GM12864 (cell line): Measurements from ENCODE around the gene PCSK2.
A peak's percentile ranks its signal among the peaks of the same experiment; 100 is the strongest.

ENCODE experiments used
- DNase-seq: peaks from one replicate; pipeline ENCODE4 v3.0.0-alpha.2; 2011; ENCODE audit warnings: low read depth
- H3K4me3 ChIP-seq: 2 replicates; pipeline ENCODE4 v1.5.1; 2011; ENCODE audit warnings: mild to moderate bottlenecking, low read depth, low read length, control low read depth
- TF ChIP-seq, protein P1 (sequence below): IDR thresholded peaks from 2 replicates; pipeline ENCODE4 v1.5.1; 2011; ENCODE audit warnings: low read depth, mild to moderate bottlenecking, moderate library complexity, low read length, control low read depth, inconsistent platforms; ENCODE audit errors: missing control alignments

The PCSK2 gene

DNA sequence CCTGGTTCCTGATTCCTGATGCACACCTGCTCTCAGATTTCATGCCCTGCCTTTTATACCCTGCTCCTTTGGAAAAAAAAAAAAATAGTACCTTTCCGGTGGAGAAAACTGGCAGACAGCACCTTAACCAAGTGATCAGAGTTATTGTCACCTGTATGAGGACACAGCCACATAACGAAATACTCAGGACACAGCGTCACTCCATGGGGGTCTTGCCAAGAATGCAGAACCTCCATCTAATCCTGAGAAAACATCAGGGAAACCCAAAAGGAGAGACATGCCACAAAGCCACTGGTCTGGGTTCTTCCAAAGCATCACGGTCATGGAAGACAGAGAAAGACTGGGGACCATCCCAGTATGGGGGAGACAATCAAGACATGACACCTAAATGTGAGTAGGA lies 275.3 kb downstream of the PCSK2 start:
- DNase-seq, result no peak
- H3K4me3 ChIP-seq, result no peak overlapping the region
- TF ChIP-seq, protein P1, sequence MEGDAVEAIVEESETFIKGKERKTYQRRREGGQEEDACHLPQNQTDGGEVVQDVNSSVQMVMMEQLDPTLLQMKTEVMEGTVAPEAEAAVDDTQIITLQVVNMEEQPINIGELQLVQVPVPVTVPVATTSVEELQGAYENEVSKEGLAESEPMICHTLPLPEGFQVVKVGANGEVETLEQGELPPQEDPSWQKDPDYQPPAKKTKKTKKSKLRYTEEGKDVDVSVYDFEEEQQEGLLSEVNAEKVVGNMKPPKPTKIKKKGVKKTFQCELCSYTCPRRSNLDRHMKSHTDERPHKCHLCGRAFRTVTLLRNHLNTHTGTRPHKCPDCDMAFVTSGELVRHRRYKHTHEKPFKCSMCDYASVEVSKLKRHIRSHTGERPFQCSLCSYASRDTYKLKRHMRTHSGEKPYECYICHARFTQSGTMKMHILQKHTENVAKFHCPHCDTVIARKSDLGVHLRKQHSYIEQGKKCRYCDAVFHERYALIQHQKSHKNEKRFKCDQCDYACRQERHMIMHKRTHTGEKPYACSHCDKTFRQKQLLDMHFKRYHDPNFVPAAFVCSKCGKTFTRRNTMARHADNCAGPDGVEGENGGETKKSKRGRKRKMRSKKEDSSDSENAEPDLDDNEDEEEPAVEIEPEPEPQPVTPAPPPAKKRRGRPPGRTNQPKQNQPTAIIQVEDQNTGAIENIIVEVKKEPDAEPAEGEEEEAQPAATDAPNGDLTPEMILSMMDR, result no peak

DNA sequence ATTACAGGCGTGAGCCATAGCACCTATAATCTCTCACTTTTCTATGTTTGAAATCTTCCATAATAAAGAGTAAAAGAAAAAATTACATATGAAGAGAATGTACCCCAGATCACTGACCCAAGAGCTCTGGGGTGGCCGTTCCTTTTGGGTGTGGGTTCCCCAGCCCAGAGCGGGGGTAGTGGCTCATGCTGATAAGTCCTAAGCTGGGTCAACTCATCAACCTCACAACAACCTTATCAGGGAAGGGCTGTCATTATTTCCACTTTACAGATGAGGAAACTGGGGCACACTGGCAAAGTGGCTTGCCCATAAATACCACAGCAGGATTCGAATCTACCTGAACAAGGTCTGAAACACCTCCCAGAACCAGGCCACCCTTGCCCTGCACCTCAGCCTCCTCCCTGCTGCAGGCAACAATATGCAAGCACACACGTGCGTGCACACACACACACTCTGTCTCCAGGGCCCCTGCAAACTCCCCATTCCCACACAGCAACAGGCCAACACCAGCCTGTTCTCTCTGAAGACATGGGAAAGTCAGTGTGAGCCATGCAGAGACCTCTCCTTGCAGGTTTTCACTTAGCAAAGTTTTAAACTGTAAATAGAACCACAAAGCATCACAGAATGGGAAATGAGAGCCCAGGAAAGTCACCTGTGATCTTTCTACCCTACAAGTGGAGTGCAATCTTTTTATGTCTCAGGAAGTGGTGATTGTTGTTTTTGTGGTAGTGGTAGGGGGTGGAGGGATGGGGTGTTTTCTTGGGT lies 276.6 kb downstream of the PCSK2 start:
- DNase-seq, result no peak

DNA sequence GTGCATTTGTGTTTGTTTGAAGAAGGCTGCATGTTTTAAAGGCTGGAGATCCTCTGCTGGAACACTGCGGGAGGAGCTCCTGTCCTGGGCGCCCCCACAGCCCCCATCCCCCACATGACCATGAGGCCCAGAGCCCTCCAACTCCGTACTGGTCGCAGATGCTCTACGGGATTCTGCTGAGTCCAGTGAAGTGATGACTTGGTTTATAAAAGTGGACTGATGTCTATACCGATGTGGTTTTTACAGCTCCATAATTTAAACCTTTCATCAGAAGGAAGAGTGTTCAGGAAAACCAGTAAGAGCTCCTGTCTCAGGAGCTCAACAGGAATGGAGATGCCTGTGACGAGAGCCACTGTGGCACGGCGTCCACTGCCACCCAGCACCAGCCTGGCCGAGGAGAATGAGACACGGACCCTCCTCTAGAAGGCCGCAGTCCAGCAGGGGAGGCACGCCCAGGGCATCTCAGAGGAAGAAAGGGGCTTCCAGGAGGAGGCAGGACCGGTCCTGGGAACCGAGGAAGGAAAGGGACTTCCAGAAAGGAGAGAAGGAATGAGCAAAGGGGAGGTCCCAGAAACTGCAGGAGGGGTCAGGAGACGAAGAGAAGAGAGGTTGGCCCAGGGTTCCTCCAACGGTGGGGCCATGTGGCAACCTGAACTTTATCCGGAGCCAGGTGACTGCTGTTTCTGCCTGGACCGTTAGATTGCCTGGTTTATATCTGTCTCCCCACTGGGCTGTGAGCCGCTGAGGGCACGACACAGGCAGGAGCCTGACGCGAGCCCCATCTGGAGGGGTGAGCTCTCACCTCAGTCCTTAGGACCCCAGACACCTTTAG lies 277.4 kb downstream of the PCSK2 start:
- TF ChIP-seq, protein P1, result no peak
- peak overlapping the region; percentile 60 for H3K4me3 ChIP-seq
- no peak for DNase-seq

More for the DNA sequence above, 276.6 kb downstream of the PCSK2 start:
- no peak overlapping the region for H3K4me3 ChIP-seq
- TF ChIP-seq, protein P1, result no peak

DNA sequence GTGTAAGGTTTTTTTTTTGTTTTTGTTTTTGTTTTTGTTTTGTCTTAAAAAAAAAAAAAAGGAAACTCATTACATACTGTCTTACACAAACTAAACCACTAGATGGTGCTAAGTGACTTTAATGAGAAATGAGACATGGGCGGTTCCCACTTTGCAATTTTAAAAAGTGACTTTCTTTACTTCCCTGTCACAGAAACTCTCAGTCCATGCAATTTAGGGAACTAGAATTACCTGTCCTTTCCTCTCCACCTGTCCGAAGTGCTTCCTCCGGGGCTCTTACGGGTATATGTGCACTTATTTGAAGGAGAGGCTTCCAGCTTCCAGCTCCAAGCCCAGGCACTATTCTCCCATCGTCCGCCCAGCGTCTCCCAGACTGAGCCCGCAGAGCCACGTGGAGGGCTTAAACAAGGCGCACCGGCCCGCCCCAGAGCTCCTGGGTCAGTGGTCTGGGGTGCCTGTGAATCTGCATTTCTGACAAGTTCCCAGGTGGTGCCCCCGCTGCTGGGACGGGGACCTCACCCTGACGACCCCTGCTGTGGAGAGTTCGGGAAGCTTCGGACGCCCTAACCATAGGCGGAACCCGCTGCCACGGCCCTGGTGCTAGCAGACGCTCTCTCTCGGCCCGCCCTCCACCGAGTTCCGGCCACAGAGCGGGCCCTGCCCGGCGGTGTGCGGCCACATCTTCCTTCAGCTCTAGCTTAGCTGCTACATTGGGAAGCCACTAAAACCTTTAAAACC lies 278.2 kb downstream of the PCSK2 start:
- TF ChIP-seq, protein P1, result peak; percentile 46
- DNase-seq, result peak; percentile 37
- H3K4me3 ChIP-seq, result peak overlapping the region; percentile 60

DNA sequence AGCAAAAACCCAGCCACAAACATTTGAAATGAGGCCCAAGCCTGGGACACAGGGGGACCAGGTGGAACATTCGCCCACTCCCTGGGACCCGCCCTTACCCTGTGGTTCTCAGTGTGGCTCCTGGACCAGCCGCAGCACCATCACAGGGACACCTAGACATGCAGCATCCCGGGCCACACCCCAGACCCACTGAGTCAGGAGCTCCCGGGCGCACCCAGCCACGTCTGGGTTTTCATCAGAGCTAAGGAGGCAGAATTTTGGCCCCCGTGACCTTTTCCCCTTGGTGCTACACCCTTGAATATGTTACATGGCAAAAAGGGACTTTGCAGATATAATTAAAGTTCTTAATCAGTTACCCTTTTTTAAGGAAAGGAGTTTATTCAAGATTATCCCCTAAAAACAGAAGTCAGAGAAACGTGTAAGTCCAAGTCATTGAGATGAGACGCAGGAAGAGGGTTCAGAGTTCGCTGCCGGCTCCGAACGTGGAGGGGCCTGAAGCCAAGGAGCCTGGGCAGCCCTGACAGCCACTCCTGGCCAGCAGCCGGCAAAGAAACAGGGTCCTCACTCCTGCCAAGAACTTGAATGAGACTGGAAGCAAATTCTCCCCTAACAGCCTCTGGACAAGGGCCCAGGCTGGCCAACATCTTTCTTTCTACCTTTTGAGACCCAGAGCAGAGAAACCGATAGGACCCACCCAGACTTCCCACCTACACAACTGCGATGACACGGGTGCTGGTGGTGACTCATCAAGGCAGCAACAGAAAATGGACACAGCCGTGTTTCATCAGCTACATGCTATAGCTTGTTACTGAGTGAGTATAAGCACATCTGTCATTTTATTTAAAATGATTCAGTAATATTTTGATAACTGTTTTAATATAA lies 279.0 kb downstream of the PCSK2 start:
- H3K4me3 ChIP-seq, result no peak overlapping the region
- TF ChIP-seq, protein P1, result no peak
- DNase-seq, result no peak

DNA sequence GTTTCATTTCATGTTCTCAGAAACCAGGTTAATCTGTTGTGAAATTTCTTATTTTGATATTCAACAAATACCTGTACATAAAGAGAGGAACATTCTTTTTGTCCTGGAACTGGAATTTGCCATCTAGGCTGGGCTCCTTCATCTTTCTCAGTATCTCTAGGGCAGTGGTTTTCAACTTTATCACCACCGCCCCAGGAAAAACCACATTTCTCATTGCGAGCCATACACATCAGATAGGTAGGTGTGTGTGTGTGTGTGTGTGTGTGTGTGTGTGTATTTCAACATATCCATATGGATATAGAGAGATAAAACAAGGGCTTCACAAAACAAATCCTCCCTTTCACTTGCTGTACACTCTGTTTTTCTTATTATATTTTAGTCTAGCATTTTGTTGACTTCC lies 280.2 kb downstream of the PCSK2 start:
- DNase-seq, result no peak
- no peak overlapping the region for H3K4me3 ChIP-seq
- TF ChIP-seq, protein P1, result no peak
